ENCODE results near the gene PCDH9.

- TF ChIP-seq CTCF (IDR thresholded peaks at IDR 0.05) (no peak), POLR2A (IDR thresholded peaks at IDR 0.05) (no peak)
Measured at GRCh38 chr13:66339214-66339613, 890.9 kb downstream of the PCDH9 start.
